Hindlimb muscle (tissue), 1 donor: ENCODE measurements around the gene CGB1. TPM values are rescaled to one million over a fixed set of nuclear protein-coding genes. Genes with fewer than 3 reads are reported as not detected.
"Not testable (repeated sequence)": the region's sequence is repeated elsewhere in the genome, so short reads cannot be mapped to it uniquely, and the experiment has no call there.

Experiments
- DNase-seq: peaks from one replicate; pipeline ENCODE4 v3.0.0-alpha.2; 2013
- polyA plus RNA-seq: library from polyadenylated mRNA; unstranded; fragments of 120-200 nt; gene quantifications from one replicate; pipeline ENCODE4 v1.2.1, GENCODE V29; 2013; ENCODE audit not compliant: insufficient read length

The CGB1 gene
- polyA plus RNA-seq, 1 donor: not detected

GRCh38 chr19:49057636-49058234, 21.0 kb upstream of the CGB1 start, which contains the start of gene CGB7:
Gene CGB7 (minus strand): TSS chr19:49057749. CDS start chr19:49055375, 2,374 bp downstream.
- DNase-seq: no peak

GRCh38 chr19:49056902-49057596, 20.4 kb upstream of the CGB1 start:
- DNase-seq: not testable (repeated sequence)

- DNase-seq: peak; percentile 46
Observed at GRCh38 chr19:49056101-49056901, 19.6 kb upstream of the CGB1 start.

GRCh38 chr19:49050376-49051033, 13.8 kb upstream of the CGB1 start:
- not testable (repeated sequence) for DNase-seq

- DNase-seq: not testable (repeated sequence)
Observed at GRCh38 chr19:49049834-49050233, 13.1 kb upstream of the CGB1 start.

- DNase-seq: not testable (repeated sequence)
Observed at GRCh38 chr19:49049011-49049410, 12.3 kb upstream of the CGB1 start, which contains the start of gene CGB8. Gene CGB8 (minus strand): TSS chr19:49049111. CDS start chr19:49048739, 372 bp downstream.

GRCh38 chr19:49043548-49043947, 6.9 kb upstream of the CGB1 start, which contains the start of gene CGB5:
Gene CGB5 (plus strand): TSS chr19:49043848. CDS start chr19:49044210, 362 bp downstream.
- DNase-seq: not testable (repeated sequence)

- not testable (repeated sequence) for DNase-seq
Observed at GRCh38 chr19:49042666-49043065, 6.0 kb upstream of the CGB1 start.

- DNase-seq: no peak
Observed at GRCh38 chr19:49042177-49042576, 5.5 kb upstream of the CGB1 start.

- DNase-seq: not testable (repeated sequence)
Observed at GRCh38 chr19:49039736-49040135, 3.0 kb upstream of the CGB1 start.

GRCh38 chr19:49038557-49039276, 2.0 kb upstream of the CGB1 start:
- DNase-seq: not testable (repeated sequence)

- not testable (repeated sequence) for DNase-seq
Observed at GRCh38 chr19:49038111-49038510, 1.4 kb upstream of the CGB1 start.

- DNase-seq: not testable (repeated sequence)
Observed at GRCh38 chr19:49031642-49032301, 4.9 kb downstream of the CGB1 start, which contains the start of gene CGB2. Gene CGB2 (plus strand): TSS chr19:49031890. CDS start chr19:49032096, 206 bp downstream.

- DNase-seq: not testable (repeated sequence)
Observed at GRCh38 chr19:49030323-49030722, 6.4 kb downstream of the CGB1 start.

- DNase-seq: not testable (repeated sequence)
Observed at GRCh38 chr19:49029749-49030148, 6.9 kb downstream of the CGB1 start.

GRCh38 chr19:49028686-49029085, 8.0 kb downstream of the CGB1 start:
- not testable (repeated sequence) for DNase-seq

- not testable (repeated sequence) for DNase-seq
Observed at GRCh38 chr19:49025599-49025998, 11.1 kb downstream of the CGB1 start.

GRCh38 chr19:49025088-49025487, 11.6 kb downstream of the CGB1 start:
- not testable (repeated sequence) for DNase-seq

- DNase-seq: not testable (repeated sequence)
Observed at GRCh38 chr19:49024233-49024632, 12.5 kb downstream of the CGB1 start, which contains the start of gene CGB3. Gene CGB3 (minus strand): TSS chr19:49024333. CDS start chr19:49023971, 362 bp downstream.

- no peak for DNase-seq
Observed at GRCh38 chr19:49022116-49022515, 14.6 kb downstream of the CGB1 start.
